ENCODE results near the gene FBXO17.

Gene FBXO17

DNA sequence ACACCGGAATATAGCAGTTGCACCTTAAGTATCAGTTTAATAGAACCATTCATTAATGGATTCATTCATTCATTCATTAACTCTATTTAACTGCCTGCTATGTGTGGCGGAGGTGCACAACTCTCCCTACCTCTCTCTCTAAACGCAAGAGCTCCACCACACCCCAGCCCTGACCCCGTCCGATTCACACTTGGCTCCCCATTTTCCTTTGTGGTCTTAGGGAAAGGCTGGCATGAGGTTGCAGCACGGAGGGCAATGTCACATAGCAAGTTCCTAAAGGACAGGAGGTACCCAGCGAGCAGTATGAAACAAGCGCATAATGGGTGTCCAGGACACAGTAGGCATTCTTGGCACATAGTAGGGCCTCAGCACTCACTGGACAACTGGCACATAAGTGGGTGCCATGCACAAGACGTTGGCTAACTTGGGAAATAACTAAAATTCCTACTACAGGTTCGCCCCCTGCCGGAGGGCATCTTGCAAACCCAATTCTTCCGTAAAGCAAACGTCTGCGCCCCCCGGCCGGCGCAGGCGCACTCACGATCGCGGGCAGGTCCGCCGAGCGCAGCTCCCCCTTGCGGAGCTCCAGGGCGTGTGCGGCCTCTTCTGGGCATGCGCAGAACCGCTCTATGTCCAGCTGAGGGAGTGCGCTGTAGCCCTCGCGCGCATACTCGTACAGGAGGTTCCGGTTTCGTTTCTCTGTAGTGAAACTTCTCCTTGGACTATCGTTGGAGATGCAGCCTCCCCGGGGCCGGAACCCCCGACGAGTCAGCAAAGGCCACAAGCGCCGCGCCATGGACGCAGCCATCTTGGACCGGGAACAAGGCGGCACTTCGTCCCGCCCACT is 45.4 kb downstream of the FBXO17 start, which contains the start of gene SARS2:
Gene SARS2 (minus strand): TSS at position 835 of the 847 bp plus-strand sequence. CDS start 27 bp downstream, at position 808.
- H3K4me1 ChIP-seq (ENCODE audit: insufficient read depth, low read length), result peaks cover 11% of the 10 kb centered on the region
- peaks cover 4% of the 10 kb centered on the region for H3K9me3 ChIP-seq (ENCODE audit: low read length)
- H3K36me3 ChIP-seq (ENCODE audit: insufficient read depth, low read length), result peaks cover 23% of the 10 kb centered on the region
- no peaks in the 10 kb centered on the region for H3K27me3 ChIP-seq (ENCODE audit: insufficient read depth, low read length)
- peak within 1 kb of the TSS; percentile 79 for H2AFZ ChIP-seq (ENCODE audit: low read depth, low read length)
- peak within 1 kb of the TSS; percentile 90 for H3K4me3 ChIP-seq (ENCODE audit: low read length)

DNA sequence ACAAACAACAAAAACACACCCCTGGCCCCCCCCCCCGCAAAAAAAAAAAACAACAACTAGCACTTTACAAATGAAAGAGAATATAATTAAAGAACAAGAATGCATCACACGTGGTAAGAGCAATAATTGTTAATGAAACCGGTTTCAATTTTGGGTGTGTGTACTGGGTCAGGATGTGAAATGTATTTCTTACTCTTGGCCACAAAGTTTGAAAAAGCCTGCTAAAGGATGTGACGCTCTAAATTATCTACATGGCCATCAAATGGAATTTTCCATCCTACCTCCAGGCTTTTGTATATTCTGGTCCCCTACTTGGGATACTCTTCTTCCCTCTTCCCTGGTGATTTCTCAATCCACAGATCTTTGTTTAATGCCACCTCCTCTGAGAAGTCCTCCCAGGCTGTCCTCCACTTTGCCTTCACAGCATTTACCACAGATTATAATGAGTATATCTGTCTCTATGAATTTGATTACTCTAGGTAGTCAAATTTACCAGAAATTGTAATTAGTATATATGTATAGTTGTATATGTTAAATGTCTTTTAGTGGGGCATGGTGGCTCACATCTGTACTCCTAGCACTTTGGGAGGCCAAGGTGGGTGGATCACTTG is 47.0 kb downstream of the FBXO17 start:
- Histone ChIP-seq H3K36me3 (ENCODE audit: insufficient read depth, low read length) (peaks cover 26% of the 10 kb centered on the region), H3K27me3 (ENCODE audit: insufficient read depth, low read length) (no peaks in the 10 kb centered on the region), H2AFZ (ENCODE audit: low read depth, low read length) (no peak overlapping the region), H3K9me3 (ENCODE audit: low read length) (no peaks in the 10 kb centered on the region), H3K4me1 (ENCODE audit: insufficient read depth, low read length) (peaks cover 11% of the 10 kb centered on the region), H3K4me3 (ENCODE audit: low read length) (no peak overlapping the region)

DNA sequence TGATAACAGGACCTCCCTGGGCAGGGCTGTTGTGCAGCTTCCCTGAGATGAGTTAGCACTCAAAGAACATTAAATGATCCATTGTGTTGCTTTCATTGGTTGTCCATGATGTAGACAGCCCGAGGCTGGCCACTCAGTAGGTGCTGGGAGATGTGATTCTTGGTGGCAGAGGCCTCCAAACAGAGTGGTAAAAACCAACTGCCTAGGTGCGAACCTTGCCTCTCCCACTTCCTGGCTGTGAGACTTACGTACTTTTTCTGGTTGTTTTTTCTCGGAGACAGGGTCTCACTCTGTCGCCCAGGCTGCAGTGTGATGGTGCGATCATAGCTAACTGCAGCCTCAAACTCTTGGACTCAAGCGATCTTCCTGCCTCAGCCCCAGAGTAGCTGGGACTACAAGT is 51.2 kb downstream of the FBXO17 start:
- H3K9me3 ChIP-seq (ENCODE audit: low read length), result no peaks in the 10 kb centered on the region
- no peak overlapping the region for H2AFZ ChIP-seq (ENCODE audit: low read depth, low read length)
- H3K36me3 ChIP-seq (ENCODE audit: insufficient read depth, low read length), result peaks cover 27% of the 10 kb centered on the region
- H3K4me1 ChIP-seq (ENCODE audit: insufficient read depth, low read length), result no peaks in the 10 kb centered on the region
- H3K27me3 ChIP-seq (ENCODE audit: insufficient read depth, low read length), result no peaks in the 10 kb centered on the region
- no peak overlapping the region for H3K4me3 ChIP-seq (ENCODE audit: low read length)

DNA sequence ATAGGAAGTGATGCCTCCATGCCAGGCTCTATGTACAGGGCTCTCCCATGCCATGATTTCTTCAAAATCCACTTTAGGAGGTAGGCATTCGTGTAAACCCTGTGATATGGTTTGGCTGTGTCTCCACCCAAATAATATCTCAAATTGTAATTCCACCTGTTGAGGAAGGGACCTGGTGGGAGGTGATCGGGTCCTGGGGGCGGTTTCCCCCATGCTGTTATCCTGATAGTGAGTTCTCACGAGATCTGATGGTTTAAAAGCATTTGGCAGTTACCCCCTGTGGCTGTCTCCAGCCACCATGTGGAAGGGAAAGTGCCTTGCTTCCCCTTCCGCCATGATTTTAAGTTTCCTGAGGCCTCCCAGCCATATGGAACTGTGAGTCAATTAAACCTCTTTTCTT is 53.1 kb downstream of the FBXO17 start:
- Histone ChIP-seq H3K4me1 (ENCODE audit: insufficient read depth, low read length) (no peaks in the 10 kb centered on the region), H3K9me3 (ENCODE audit: low read length) (no peaks in the 10 kb centered on the region), H3K27me3 (ENCODE audit: insufficient read depth, low read length) (no peaks in the 10 kb centered on the region), H3K36me3 (ENCODE audit: insufficient read depth, low read length) (peaks cover 25% of the 10 kb centered on the region), H3K4me3 (ENCODE audit: low read length) (no peak overlapping the region), H2AFZ (ENCODE audit: low read depth, low read length) (no peak overlapping the region)

DNA sequence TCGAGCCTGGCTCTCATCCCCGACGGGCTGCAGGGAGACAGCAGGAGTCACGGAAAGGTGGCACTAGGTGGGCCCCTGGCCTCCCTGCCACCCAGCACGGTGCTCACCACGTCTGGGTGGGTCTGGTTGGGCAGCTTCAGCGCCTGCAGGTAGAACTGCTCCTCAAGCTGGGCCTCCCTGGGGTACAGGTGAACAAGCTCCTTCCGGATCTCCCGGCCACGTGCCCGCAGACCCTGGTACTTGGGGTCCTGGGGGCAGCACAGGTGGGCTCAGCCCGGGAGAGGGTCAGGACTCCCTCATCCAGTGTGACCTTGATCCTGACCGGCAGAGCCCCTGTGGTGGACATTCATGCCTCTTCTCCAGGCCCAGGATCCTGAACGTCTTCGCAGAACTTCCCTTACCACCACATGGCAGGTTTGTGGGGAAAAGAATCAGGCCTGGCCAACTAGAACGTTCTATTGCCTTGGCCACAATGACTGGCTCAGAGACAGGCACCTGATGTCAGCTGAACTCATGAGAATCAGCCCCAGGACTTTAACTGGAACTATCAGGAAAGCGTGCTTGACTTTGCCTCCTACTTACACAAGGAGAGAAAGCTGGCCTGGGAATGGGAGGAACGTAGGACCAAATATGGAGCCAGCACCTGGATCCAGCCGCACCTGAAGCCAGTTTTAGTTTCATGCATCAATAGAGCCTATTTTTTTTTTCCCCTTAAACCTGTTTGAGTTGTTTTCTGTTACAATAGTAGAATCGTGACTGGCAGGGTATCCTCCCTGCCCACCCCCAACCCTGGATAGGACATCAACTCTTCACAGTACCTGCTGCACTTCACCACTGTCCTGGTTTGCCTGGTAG is 53.9 kb downstream of the FBXO17 start:
- no peaks in the 10 kb centered on the region for H3K9me3 ChIP-seq (ENCODE audit: low read length)
- H3K4me1 ChIP-seq (ENCODE audit: insufficient read depth, low read length), result no peaks in the 10 kb centered on the region
- H2AFZ ChIP-seq (ENCODE audit: low read depth, low read length), result no peak overlapping the region
- no peak overlapping the region for H3K4me3 ChIP-seq (ENCODE audit: low read length)
- no peaks in the 10 kb centered on the region for H3K27me3 ChIP-seq (ENCODE audit: insufficient read depth, low read length)
- peaks cover 25% of the 10 kb centered on the region for H3K36me3 ChIP-seq (ENCODE audit: insufficient read depth, low read length)

DNA sequence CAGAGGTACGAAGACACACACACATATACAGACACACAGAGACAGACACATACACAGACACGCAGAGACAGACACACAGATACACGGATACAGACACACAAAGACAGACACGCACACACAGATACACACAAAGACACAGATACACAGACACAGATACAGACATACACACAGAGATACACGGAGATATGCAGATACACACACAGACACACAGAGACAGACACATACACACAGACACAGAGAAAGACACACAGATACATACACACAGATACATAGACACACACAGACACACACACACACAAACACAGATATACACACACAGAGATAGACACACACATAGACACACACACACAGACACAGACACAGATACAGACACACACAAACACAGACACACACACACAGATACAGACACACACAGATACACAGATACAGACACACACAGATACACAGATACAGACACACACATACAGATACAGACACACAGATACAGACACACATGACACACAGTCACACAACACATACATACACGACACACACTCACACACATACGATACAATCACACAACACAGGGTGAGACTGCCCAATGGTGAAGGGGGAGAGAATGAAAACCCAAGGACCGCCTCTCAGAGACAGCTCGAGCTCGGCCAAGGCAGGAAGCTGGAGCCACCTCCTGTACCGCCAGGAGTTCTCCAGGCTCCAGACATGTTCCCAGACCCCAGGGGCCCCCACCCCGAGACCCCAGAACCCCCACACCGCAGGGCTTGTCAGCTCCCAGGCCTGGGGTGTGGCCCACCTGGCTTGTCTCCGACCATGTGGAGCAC is 54.7 kb downstream of the FBXO17 start:
- no peaks in the 10 kb centered on the region for H3K4me1 ChIP-seq (ENCODE audit: insufficient read depth, low read length)
- no peaks in the 10 kb centered on the region for H3K27me3 ChIP-seq (ENCODE audit: insufficient read depth, low read length)
- H3K9me3 ChIP-seq (ENCODE audit: low read length), result no peaks in the 10 kb centered on the region
- H3K36me3 ChIP-seq (ENCODE audit: insufficient read depth, low read length), result peaks cover 25% of the 10 kb centered on the region
- no peak overlapping the region for H3K4me3 ChIP-seq (ENCODE audit: low read length)
- no peak overlapping the region for H2AFZ ChIP-seq (ENCODE audit: low read depth, low read length)

DNA sequence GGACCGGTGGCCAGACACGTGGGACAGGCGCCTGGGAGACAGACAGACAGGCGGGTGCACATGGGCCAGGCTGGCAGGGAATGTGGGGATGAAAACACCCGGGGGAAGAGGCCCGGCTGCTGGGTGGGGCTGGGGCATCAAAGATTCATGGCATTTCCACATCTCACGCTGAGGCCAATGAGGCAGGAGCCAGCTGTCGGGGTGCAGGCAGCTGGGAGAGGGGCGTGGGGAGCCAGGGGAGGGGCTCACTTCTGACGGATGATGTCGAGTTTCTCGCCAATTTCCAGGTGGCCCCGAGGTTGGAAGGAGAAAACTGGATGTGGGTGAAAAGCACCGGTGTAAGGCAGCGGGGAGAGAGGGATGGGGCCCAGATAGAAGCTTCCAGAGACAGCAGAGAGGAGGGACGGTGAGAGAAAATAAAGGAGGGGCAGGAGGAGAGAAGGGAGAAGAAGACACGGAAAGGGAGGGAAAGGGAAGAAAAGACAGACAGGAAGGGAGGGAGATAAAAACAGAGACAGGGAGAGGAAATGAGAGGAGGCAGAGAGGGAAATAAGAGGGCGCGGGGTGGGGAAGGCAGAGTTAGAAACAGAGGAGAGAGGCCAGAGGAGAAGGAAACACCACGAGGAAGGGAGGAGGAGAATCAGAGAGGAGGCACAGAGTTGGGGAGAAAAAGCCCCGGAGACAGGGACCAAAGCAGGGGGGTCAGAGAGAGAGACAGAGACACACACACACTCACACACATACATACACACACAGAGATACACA is 55.5 kb downstream of the FBXO17 start:
- no peak overlapping the region for H2AFZ ChIP-seq (ENCODE audit: low read depth, low read length)
- H3K9me3 ChIP-seq (ENCODE audit: low read length), result no peaks in the 10 kb centered on the region
- H3K27me3 ChIP-seq (ENCODE audit: insufficient read depth, low read length), result no peaks in the 10 kb centered on the region
- H3K36me3 ChIP-seq (ENCODE audit: insufficient read depth, low read length), result peaks cover 18% of the 10 kb centered on the region
- H3K4me3 ChIP-seq (ENCODE audit: low read length), result no peak overlapping the region
- no peaks in the 10 kb centered on the region for H3K4me1 ChIP-seq (ENCODE audit: insufficient read depth, low read length)

DNA sequence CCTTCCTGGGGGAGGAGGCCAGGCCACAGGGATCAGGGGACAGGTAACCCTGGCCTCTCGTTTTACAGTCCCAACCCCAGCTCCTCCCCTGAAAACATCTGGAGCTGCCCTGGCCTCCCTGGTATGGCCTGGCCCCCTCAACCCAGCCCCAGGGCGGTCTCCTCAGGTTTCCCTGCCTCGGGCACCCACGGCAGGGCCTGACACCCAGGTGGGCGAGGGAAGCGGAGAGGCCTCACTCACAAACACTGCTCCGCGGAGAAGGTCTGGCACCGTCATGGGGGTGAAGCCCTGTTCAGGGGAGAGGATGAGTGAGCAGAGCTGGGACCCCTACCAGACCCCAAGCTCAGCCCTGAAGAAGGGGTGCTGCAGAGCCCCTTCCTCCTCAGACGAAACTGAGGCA is 57.0 kb downstream of the FBXO17 start:
- Histone ChIP-seq H3K27me3 (ENCODE audit: insufficient read depth, low read length) (no peaks in the 10 kb centered on the region), H3K36me3 (ENCODE audit: insufficient read depth, low read length) (peaks cover 13% of the 10 kb centered on the region), H2AFZ (ENCODE audit: low read depth, low read length) (no peak overlapping the region), H3K4me1 (ENCODE audit: insufficient read depth, low read length) (no peaks in the 10 kb centered on the region), H3K4me3 (ENCODE audit: low read length) (no peak overlapping the region), H3K9me3 (ENCODE audit: low read length) (no peaks in the 10 kb centered on the region)

DNA sequence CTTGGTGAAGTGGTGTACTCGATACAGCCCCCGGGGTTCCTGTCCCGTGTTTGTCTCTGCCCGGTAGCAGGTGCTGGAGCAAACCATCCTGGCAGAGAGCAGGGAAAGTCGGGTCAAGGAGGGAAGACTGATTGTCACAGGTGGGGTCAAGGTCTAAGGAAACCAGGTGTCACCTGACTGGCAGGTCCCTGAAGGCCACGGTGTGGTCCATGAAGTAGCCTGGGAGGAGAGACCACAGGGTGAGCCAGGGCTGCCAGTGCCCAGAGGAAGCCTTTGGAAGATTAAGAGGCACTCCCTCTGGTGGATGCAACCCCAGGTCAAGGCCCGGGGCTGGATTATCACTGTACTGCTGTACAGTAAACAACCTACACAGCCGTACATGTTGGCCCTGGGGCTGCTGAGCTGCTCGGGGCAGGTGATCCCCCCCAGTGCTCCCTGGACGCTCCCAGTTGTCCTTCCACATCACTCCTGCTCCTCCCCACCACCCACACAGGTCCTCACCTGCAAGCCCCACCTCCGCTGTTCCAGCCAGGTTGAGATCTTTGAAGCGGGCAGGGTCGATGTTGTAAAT is 57.5 kb downstream of the FBXO17 start:
- H2AFZ ChIP-seq (ENCODE audit: low read depth, low read length), result no peak overlapping the region
- H3K4me1 ChIP-seq (ENCODE audit: insufficient read depth, low read length), result no peaks in the 10 kb centered on the region
- H3K9me3 ChIP-seq (ENCODE audit: low read length), result no peaks in the 10 kb centered on the region
- H3K4me3 ChIP-seq (ENCODE audit: low read length), result no peak overlapping the region
- H3K27me3 ChIP-seq (ENCODE audit: insufficient read depth, low read length), result no peaks in the 10 kb centered on the region
- peaks cover 13% of the 10 kb centered on the region for H3K36me3 ChIP-seq (ENCODE audit: insufficient read depth, low read length)

DNA sequence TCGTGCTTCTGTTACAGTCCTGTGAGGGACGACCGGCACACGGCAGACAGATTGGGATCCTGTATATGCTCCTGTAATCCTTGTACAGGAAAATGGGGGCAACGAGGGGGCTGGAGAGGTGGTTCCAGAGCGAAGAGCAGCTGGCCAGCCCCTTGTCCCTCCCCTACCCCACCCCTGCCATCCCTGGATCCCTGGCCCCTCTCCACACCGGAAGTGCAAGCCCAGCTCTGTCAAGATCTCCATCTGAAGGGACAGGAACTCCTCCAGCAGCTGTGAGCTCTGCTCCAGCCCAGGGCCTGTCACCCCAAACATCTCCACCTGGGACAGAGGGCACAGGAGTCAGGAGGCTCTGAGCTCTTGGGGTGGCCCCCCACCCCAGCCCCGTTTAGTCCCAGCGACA is 58.0 kb downstream of the FBXO17 start:
- Histone ChIP-seq H3K36me3 (ENCODE audit: insufficient read depth, low read length) (peaks cover 12% of the 10 kb centered on the region), H3K4me1 (ENCODE audit: insufficient read depth, low read length) (no peaks in the 10 kb centered on the region), H3K27me3 (ENCODE audit: insufficient read depth, low read length) (no peaks in the 10 kb centered on the region), H2AFZ (ENCODE audit: low read depth, low read length) (no peak overlapping the region), H3K4me3 (ENCODE audit: low read length) (no peak overlapping the region), H3K9me3 (ENCODE audit: low read length) (no peaks in the 10 kb centered on the region)

DNA sequence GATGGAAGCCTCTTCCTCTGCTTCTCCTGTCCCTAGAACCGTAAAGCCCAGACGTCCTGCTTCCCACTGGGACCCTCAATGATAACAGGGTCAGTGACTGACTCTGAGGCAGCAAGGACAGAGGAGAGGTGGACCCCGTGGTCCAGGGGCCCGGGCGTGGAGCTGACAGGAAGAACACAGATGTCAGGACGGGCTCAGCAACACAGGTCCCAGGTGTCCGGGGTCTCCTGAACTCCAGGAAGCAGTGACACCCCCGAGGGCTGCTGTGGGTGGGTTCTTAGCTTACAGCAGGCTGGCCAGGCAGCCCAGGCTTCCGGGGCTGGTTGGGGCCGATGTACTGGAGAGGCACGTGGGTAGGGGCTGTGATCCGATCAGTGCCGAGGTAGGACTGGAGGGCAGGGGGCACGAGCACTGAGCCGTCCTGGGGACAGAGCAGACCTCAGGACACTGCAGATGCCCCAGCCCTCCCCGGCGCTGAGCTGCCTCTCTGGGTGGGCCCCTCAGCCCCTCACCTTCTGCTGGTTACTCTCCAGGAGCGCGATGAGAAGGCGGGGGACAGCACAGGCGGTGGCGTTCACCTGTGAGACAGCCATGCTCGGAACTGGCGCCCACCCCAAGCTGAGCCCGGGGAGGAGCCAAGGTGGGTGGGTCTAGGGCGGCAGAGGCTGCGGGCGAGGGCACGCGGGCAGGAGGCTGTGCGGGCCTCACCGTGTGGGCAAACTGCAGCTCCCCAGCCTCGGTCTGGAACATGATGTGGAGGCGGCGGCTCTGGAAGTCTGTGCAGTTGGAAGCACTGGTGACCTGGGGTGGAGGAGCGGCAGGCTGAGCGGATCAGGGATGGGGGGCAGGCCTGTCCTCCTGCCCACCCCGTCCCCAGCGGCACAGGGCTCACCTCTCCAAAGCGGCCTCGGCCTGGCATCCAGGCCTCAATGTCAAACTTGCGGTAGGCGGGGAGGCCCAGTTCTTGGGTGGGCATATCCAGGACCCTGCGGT is 59.9 kb downstream of the FBXO17 start:
- H3K27me3 ChIP-seq (ENCODE audit: insufficient read depth, low read length), result no peaks in the 10 kb centered on the region
- H3K9me3 ChIP-seq (ENCODE audit: low read length), result no peaks in the 10 kb centered on the region
- H3K36me3 ChIP-seq (ENCODE audit: insufficient read depth, low read length), result peaks cover 2% of the 10 kb centered on the region
- no peak overlapping the region for H3K4me3 ChIP-seq (ENCODE audit: low read length)
- H2AFZ ChIP-seq (ENCODE audit: low read depth, low read length), result no peak overlapping the region
- no peaks in the 10 kb centered on the region for H3K4me1 ChIP-seq (ENCODE audit: insufficient read depth, low read length)
